NCI-H524 treated with DMSO at 0.1 percent for 48 hours (cell line): ENCODE results near the gene SCUBE3.
A peak's percentile ranks its signal among the peaks of the same experiment; 100 is the strongest.

ENCODE experiments used
- DNase-seq: peaks from one replicate; lab custom pipeline; 2025; lab: John Stamatoyannopoulos, UW

SCUBE3 gene

DNA sequence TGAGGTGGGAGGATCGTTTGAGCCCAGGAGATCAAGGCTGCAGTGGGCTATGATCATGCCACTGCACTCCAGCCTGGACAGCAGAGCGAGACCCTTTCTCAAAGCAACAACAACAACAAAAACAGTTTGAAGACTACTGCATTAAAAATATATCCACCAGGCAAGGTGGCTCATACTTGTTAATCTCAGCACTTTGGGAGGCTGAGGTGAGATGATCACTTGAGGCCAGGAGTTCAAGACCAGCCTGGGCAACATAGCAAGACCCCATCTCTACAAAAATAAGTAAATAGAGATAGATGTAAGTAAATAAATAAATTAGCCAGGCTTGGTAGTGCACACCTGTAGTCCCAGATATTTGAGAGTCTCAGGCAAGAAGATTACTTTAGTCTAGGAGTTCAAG lies 58.2 kb downstream of the SCUBE3 start:
- no peak for DNase-seq

DNA sequence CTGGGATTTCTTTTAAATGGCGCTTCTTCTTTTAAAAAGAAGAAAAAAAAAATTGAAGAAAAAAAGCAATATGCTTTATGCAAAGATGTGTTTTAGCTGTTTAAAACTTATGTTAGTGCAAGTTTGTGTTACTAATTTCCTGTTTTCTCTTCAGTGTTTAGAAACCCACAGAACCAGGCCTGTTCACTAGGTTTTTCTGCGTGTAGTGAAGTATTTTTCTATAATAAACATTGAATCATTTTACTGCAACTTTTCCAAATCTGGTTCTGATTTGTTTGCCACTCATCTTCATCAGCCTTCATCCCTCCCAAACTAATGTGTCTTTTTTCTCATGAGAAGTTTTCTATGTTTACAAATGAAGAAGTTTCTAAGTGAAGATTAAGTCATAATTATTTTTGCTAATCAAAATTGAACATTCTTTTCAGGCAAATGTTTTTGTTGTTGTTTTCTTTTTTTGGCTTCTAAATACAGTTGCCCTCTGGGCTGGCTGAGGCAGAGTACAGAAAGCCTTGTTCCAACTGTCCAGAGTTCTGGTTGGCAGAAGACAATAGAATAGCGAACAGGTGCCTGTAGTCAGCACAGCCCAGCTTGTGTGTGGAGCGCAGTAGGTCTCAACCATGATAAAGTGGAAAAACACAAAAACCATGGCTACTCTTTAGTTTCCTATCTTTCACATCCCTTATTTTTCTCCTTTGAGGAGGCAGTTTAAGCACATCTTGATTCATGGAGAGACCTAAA lies 60.2 kb downstream of the SCUBE3 start:
- DNase-seq = no peak

DNA sequence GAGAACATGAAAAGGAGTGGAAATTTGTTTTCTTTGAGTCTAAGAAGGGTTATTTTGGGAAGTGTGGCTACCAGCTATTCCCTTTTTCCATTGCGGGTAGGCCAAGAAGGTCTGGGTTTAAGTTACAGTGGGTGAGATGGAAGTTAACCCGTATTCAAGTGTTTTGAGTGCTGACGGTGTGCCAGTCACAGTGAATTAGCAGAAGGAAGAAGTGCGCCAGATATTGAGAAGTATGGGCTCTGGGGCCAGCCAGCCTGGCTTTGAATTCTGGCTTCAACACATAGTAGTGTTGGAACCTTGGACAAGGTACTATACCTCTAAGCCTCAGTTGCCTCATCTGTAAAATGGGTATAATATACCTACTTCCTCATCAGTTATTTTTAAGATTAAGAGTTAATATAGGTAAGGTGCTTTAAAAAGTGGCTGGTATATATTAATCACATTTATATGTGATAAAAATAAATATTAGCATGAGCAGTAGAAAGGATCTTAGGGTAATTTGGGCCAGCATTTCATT lies 62.0 kb downstream of the SCUBE3 start:
- no peak for DNase-seq

DNA sequence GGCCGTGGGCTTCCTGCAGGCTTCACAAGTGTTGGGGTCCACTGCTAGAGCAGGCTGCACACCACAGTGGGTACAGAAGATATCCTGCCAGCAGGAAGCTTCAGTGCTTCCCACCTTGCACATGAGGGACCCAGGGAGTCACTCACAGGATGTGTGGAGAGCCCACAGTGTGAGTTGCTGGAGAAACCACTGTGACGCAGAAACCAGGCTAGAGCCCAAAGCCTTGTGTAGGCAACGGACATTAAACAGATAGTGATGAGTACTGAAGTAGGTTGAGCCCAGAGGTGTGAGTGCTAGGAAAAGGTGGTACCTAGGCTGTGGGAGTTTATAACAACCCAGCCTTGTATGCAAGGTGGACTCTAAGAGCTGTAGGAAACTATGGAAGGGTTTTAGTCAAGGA lies 65.0 kb downstream of the SCUBE3 start:
- no peak for DNase-seq

DNA sequence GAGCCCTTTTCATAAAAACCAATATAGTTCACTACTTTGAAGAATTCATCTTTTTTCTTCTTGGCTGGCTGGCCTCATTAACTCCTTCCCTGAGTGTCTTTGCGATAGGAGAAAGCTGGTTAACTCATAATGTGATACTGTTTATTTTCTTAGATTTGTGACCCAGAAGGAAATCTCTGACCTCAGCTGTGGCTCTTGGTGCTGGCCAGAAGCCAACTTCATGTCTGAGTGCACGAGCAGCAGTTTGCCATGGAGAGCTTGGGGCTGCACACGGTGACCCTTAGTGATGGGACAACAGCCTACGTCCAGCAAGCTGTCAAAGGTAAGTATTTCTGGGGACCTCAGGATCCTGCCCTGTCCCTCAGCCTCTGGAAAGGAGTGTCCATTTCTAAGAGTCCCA lies 67.1 kb downstream of the SCUBE3 start:
- DNase-seq = no peak

DNA sequence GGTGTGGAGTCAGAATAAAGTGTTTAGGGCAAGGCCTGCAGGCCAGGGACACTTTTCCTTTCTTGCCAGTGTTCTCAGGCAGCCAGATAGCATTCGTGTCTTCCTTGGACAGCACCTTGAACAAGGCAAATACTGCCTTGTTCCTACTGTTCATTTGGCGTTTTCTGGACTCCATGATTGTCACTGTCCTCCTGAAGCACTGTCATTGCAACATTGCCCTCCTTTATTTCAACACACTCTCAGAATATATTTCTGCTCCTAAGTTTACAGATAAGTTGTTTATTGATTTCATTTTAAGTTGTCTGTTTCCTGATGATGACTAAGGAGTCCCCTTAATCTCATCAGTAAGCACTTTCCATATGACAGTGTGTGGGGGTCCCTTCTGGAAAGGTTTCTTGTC lies 68.7 kb downstream of the SCUBE3 start:
- no peak for DNase-seq

DNA sequence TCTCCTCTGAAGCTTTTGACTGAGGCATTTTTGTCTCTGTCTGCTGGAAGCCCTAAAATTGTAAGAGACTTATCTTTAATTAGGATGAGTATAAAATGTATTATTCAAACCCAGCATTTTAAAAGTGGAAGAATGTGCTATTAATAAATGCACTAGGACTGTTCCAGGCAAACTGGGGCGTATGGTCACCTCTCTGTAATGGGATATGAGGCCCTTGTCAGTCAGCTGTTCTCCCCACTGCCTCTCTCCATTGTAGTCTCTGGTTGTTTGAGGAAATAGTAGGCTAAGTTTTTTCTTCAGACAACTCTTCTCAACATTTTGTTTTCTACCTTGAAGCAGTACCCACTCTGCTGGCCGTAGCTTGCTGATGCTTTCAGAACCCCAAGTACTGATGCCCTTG lies 69.6 kb downstream of the SCUBE3 start:
- no peak for DNase-seq

DNA sequence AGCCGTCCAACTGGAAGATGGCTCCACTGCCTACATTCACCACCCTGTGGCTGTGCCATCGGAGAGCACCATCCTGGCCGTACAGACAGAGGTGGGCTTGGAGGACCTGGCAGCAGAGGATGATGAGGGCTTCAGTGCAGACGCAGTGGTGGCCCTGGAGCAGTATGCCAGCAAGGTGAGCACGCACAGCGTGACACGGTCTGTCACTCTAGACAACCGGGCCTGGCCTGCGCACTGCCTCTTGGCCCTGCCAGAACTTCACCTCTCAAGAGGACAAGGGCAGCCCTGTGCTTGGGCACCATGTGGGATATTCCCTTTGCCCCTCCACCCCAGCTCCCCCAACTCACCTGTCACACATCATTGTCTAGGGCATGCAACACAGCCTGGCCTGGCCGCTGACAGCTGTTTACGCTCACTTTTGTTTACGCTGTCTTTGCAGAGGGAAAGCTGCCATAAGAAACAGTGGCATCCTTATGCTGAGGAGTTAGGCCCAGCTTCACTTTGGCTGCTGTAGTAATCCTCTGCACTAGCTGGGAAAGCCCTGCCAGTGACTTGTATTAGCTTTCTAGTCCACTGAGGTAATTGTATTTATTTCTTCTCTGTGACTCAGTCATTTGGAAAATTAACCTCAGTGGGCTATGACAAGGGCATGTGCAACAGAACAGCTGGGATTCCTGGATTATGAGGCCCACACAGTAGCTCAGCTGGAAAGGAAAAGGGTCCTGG lies 74.1 kb downstream of the SCUBE3 start:
- no peak for DNase-seq

DNA sequence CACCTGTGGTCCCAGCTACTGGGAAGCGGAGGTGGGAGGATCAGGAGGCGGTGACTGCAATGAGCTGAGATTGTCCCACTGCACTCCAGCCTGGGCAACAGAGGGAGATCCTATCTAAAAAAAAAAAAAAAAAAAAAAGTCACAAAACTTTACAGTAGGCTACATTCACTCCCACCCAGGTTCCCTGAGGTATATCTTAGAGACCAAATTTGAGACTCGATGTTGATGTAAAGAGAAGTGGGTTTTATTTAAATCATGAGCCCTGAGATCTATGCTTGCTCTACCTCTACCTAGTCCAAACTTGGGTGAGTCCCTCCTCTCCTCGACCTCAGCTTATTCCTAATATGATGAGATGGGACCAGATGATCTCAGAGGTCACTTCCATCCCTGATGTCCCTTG lies 75.1 kb downstream of the SCUBE3 start:
- DNase-seq = no peak

DNA sequence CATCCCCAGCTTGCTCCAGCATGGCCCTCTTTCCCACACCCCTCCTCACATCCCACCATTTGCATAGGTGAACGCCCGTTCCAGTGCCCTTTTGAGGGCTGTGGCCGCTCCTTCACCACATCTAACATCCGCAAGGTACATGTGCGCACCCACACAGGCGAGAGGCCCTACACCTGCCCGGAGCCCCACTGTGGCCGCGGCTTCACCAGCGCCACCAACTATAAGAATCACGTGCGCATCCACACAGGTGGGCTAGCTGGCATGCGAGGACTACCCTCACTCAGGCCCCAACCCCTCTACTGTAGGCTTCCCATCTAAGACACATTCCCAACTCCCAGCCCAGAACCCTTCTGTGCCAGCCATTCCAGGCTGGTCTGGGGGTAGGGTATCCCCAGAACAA lies 77.7 kb downstream of the SCUBE3 start:
- DNase-seq = no peak

DNA sequence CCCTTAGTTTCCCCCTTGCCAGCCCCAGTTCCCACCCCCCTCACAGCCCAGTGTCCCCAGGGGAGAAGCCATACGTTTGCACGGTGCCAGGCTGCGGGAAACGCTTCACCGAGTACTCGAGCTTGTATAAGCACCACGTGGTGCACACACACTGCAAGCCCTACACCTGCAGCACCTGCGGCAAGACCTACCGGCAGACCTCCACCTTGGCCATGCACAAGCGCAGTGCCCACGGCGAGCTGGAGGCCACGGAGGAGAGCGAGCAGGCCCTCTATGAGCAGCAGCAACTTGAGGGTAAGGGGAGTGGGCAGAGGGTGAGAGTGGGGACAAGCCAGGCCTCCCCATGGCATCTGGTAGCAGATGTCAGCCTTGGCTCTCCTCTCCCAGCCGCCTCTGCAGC lies 78.7 kb downstream of the SCUBE3 start:
- DNase-seq = no peak

DNA sequence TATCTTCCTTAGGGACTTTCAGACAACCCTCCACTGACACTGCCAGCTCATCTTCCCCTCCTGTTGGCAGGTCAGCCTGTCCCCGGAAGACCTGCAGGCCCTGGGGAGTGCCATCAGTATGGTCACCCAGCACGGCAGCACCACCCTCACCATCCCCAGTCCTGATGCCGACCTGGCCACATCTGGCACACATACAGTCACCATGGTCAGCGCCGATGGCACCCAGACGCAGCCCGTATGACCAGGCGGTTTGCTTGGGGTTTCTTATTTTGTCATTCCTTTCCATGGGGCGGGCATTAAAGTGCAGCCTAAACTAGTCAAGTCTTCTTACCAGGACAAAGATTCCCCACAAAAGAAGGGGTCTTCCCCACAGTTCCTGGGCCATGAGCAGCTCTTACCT lies 79.9 kb downstream of the SCUBE3 start:
- no peak for DNase-seq

DNA sequence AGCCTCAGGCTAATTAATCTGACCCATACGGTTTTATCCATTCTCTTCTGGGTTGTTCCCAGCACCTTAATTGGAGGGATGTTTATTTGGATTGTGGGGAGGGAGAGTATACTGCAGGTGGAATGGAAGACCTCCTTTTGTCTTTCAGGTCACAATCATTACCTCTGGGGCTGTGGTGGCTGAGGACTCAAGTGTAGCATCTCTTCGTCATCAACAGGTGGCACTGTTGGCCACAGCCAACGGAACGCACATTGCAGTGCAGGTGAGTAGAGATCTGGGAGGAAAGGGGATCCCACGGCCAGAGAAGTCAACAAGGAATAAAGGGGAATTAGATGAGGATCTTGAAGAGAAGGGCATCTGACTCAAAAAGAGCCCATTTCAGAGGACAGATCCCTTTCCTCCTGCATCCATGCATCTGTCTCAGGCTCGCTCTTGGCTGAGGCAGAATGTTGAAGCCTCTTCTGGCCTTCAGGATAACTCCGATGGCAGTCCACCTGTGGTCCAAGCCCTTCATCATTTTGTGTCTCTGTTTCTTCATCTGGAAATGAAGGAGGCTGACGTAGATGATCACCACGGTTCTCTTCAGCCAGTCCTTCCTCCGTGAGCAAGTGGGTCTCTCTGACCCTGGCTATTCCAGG lies 80.7 kb downstream of the SCUBE3 start:
- no peak for DNase-seq

DNA sequence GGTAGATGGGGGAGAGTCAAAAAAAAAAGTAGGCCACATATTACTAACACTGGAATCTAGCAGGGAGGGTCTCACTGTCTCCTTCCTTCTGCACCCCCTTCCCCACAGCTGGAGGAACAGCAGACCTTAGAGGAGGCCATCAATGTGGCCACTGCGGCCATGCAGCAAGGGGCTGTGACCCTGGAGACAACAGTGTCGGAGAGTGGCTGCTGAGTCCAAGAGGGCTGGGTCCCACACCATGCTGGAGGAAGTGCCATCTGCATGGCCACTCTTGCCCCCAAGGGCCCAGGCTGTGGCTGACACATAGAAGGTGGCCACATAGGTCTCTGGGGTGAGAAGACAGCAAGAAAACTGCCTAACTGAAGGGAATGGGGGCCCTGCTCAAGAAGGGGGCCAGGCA lies 81.3 kb downstream of the SCUBE3 start:
- no peak for DNase-seq

DNA sequence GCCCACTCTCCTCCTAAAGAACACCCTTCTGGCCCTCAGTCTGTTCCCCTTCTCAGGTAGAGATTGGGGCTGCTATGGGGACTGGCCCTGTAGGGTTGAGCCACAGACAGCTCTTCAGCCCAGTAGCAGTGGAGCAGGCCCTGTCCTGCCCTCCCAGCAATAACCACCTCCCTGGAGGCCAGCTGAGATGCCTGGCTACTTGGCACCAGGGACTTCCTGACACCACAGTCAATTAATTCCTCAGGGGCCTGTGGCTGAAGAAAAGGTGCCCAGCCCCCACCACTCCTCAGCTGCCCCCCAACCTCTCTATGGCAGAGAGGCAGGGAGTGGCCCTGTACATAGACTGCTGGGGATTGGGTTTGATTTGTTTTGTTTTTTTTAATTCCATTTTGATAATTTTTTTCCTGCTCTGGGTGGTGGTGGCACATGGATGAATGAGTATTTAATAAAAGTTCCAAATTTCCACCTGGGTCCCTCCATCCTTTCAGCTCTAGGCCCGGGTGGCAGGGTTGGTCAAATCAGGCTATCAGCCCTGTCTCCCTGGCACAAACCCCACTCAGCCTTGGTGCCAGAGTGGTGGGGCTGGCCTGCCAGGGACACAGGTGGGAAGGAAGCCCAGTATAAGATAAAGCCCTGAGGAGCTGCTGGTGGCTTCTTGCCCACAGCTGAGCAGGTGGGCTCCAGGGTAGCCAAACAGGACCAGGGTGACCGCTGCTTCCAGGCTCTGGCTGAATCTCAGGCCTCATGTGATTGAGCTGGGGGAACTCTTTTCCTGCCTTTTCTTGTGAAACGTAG lies 82.0 kb downstream of the SCUBE3 start:
- DNase-seq = no peak

DNA sequence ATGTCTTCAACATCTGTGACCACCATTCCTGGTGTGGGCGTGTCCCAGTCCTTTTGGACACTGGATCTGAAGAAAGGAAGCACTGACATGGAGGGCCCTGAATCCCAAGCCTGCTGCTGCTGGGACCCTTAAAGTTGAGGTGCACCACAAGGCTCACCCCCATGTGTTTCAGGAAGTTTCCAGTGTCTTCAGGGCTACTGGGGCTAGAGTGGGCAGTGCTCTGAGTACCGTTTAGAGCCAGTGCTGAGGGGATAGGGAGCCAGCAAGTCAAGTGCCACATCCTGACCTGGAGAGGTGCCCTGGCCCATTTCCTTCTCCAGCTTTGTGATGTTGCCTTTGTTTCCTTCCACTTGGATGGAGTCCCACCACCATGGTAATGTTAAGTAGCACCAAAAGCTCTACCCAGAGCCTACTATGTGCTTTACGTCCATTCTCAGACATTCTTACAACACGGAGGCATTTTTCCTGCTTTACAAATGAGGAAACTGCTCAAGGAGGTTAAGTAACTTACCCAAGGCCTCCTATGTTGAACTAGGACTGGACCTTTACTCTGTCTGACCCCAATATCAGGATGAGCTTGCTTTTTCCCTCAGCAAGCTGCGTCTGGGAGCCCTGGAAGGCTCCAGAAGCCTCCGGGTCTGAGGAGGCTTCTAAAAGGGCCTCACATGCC lies 83.3 kb downstream of the SCUBE3 start:
- no peak for DNase-seq

DNA sequence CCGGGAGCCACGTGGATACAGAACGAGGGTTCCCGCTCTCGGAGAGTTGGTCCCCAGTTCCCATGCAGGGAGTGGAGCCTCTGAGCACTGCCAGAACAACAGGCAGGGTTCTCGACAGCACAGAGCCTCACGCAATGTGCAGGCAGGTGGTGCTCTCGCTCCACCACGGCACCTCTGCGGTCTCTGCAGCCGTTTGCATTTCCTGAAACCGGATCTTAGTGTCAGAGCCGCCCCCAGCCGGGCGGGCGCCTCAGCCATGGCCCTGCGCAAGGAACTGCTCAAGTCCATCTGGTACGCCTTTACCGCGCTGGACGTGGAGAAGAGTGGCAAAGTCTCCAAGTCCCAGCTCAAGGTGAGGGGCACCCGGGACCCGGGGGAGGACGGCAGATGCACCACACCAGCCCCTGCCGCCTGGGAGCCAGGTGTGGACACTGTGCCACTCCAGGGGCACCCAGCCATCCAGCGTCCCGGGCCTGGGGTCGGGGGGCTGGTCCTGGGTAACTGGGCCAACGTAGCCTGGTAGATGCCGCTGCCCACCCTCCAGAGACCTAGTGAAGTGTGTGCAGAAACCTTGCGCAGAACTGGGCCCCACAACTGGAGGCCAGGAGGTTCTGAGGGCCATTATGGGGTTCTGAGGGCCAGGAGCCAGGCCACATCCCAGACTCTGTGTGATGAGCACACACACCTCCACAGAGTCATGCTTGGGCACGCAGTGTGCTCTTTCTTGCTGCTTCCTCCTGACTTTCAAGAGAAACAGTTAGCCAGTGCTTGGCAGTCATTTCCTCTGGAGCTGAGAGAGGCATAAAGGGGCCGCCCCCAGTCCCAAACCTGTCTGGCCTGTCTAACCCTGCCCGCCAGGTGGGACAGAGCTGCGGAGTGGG lies 84.1 kb downstream of the SCUBE3 start, which contains the start of gene DEF6:
DEF6 (plus strand) TSS at position 218 of the 881 bp plus-strand sequence; CDS start at position 257, 39 bp downstream.
- DNase-seq = peak; percentile 71

DNA sequence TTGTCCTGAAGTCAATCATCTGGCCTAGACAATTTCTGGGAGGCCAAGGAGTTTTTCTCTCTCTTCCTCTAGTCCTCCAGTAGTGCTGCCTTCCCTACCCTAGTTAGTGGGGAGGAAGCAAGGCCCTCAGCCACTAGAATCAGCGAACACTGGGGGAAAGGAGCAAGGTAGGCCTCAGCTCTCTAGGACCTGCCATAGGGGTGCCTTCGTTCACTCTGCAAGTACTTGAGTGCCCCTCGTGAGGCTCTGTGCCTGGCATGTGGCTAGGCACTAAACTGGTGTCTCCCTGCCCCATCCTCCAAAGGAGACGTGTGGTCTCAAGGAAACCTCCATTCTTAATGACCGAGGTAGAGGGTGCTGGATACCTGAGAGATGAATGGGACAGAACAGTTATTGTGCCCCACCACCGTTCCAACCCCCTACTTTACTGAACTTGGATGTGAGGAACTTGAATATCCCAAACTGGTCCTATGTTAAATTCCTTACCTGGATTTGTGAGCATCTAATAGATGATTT lies 84.9 kb downstream of the SCUBE3 start:
- DNase-seq = no peak

DNA sequence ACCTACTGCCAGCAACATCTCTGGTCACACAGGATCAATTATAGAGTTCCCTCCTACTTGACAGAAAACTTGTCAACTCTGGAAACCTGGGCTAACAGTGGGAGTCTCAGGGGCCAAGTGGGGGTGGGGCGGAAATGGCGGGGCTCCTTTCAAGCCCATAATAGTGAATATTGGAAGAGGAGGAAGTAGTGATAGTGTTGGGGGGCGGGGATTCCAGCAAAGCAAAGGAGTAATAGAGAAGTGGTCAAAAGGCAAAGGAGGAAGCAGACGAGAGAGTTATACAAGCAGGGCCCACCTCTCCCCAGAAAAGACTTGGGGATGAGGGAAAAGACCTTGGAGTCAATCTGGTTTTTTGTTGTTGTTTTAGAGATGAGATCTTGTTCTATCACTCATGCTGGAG lies 85.9 kb downstream of the SCUBE3 start:
- no peak for DNase-seq

DNA sequence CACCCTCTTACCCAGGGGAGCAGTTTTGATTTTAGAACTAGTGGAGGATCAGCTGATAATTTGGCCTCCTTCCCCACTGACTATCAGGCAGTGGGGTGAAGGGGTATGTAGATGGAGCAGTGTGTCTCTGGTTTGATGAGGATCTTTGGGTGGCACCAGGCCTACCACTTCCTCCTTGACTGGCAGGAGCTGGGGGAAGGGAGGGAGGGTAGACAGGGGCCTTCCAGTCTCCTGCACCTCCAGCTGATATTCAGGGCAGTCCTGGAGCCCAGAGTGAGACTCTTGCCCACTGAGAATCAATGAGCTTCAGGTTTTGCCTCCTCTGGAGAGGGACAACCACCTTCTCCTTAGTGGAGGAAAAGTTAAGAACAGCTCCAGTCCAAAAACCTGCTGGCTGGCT lies 87.1 kb downstream of the SCUBE3 start:
- DNase-seq = no peak
